Activated B cell treated with CpG ODN at 0.5 μM for 24 hours (primary cell): ENCODE measurements around the gene PTTG1IP. TPM values are rescaled to one million over a fixed set of nuclear protein-coding genes. Genes with fewer than 3 reads are reported as not detected.

ENCODE experiments used
- ATAC-seq: fragments of 200-7000 bp; cut with Tn5 transposase; one replicate; pipeline ENCODE4 v1.10.0; 2021; ENCODE audit warnings: low read depth, mild to moderate bottlenecking, moderate library complexity
- CTCF ChIA-PET: fragments of 350-600 bp; sonication (Branson Sonifier 250); formaldehyde crosslinking; loops from one replicate; lab custom pipeline; 2021; ENCODE audit warnings: antibody characterized with exemption; lab: Charles Lee
- POLR2A ChIA-PET: fragments of 350-600 bp; sonication (Branson Sonifier 250); formaldehyde crosslinking; loops from one replicate; lab custom pipeline; 2021; ENCODE audit warnings: antibody characterized with exemption; lab: Charles Lee
- DNase-seq: peaks from one replicate; pipeline ENCODE4 v3.0.0; 2022
- H3K27ac Mint-ChIP-seq: one replicate; pipeline ENCODE4 v1.8.0; 2020; ENCODE audit warnings: mixed read lengths
- H3K27me3 Mint-ChIP-seq: one replicate; pipeline ENCODE4 v1.8.0; 2021; ENCODE audit warnings: mixed read lengths
- H3K36me3 Mint-ChIP-seq: one replicate; pipeline ENCODE4 v1.8.0; 2021; ENCODE audit warnings: low read depth, mixed read lengths
- H3K4me1 Mint-ChIP-seq: one replicate; pipeline ENCODE4 v1.8.0; 2021; ENCODE audit warnings: mixed read lengths
- H3K4me3 Mint-ChIP-seq: one replicate; pipeline ENCODE4 v1.8.0; 2020; ENCODE audit warnings: mild to moderate bottlenecking, mixed read lengths
- H3K9me3 Mint-ChIP-seq: one replicate; pipeline ENCODE4 v1.8.0; 2020; ENCODE audit warnings: mixed read lengths
- CTCF ChIP-seq: fragments of 200-600 bp; IDR thresholded peaks from one replicate; pipeline ENCODE4 v1.8.0; 2022; ENCODE audit warnings: antibody characterized with exemption, mild to moderate bottlenecking
- intact Hi-C: fragments of 100-400 bp; cut with micrococcal nuclease; formaldehyde crosslinking; loops from one replicate; pipeline ENCODE4 v1.15.1; 2024
- total RNA-seq: library from RNA; stranded (reverse); gene quantifications from 2 replicates; pipeline ENCODE4 v1.2.3, GENCODE V29; 2022

The PTTG1IP gene
- total RNA-seq, 1 donor from 2014 or later, result 36.6 TPM

- intact Hi-C loops, result loop anchor here (1.0 to 10.0 kb wide), 5 partner anchors 16 to 478 kb away; partner anchors contain the start of genes ADARB1, CFAP410, POFUT2 and UBE2G2
- H3K9me3 Mint-ChIP-seq, result peaks cover under 1% of the 10 kb centered on the region
- ATAC-seq (no peak), DNase-seq (no peak)
- ChIA-PET POLR2A (interaction anchor here (0.5 to 1.5 kb wide), 18 partner anchors 9 to 923 kb away, joined by 3 to 17 read pairs (median 4); partner anchors contain the start of genes POFUT2, PTTG1IP and UBE2G2), CTCF (no interaction called here)
- H3K4me3 Mint-ChIP-seq, result peak overlapping the region; percentile 66
- H3K27ac Mint-ChIP-seq, result peak overlapping the region; percentile 53
- peaks cover 12% of the 10 kb centered on the region for H3K4me1 Mint-ChIP-seq
- H3K27me3 Mint-ChIP-seq, result no peaks in the 10 kb centered on the region
- TF ChIP-seq CTCF, result no peak
- peaks cover 15% of the 10 kb centered on the region for H3K36me3 Mint-ChIP-seq
Observed at GRCh38 chr21:44816761-44817505, 56.6 kb downstream of the PTTG1IP start.

GRCh38 chr21:44815852-44816628, 57.5 kb downstream of the PTTG1IP start:
- intact Hi-C loops, result loop anchor here (2.0 to 10.0 kb wide), 4 partner anchors 116 to 477 kb away; partner anchors contain the start of genes ADARB1, CFAP410 and POFUT2
- Mint-ChIP-seq H3K36me3 (peaks cover 20% of the 10 kb centered on the region), H3K27ac (peak overlapping the region; percentile 53), H3K4me3 (peak overlapping the region; percentile 66), H3K9me3 (no peaks in the 10 kb centered on the region), H3K4me1 (peaks cover 12% of the 10 kb centered on the region), H3K27me3 (no peaks in the 10 kb centered on the region)
- no peak for DNase-seq
- CTCF ChIA-PET, result interaction anchor here (0.8 to 1.0 kb wide), 2 partner anchors 14 to 22 kb away, joined by 3 read pairs; partner anchors contain the start of gene UBE2G2
- POLR2A ChIA-PET, result interaction anchor here (0.6 to 1.3 kb wide), 3 partner anchors 11 to 125 kb away, joined by 3 to 7 read pairs (median 5); partner anchors contain the start of gene UBE2G2
- no peak for TF ChIP-seq CTCF
- ATAC-seq, result no peak

DNA sequence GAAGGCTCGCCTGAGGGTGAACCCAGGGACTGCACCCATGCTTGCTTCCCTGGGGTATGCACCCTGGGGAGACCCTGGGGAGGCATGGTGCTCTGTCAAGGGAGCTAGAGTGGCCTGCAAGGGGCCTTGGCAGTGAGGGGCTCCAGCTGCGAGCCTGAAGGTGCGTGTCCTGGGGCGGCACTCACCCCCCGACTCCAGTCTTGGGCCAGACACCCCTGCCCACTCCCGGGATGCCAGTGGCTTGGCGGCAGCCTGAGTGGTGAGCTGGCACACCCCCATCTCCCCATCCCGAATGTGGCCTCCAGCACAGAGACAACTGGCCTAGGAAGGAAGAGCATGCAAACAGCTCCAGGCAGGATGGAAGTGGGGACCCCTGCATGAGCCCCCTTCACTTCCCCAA, 58.3 kb downstream of the PTTG1IP start:
- H3K27ac Mint-ChIP-seq, result no peak overlapping the region
- intact Hi-C loops, result loop anchor here (5.0 to 10.0 kb wide), 3 partner anchors 117 to 472 kb away; partner anchors contain the start of genes ADARB1 and POFUT2
- ATAC-seq (no peak), DNase-seq (no peak)
- peaks cover 28% of the 10 kb centered on the region for H3K36me3 Mint-ChIP-seq
- peaks cover 14% of the 10 kb centered on the region for H3K4me1 Mint-ChIP-seq
- no peak overlapping the region for H3K4me3 Mint-ChIP-seq
- no peaks in the 10 kb centered on the region for H3K27me3 Mint-ChIP-seq
- CTCF ChIA-PET, result interaction anchor here (1.0 kb wide), 1 partner anchor 14 kb away, joined by 3 read pairs; the partner anchor contains the start of gene UBE2G2
- no peak for TF ChIP-seq CTCF
- POLR2A ChIA-PET, result interaction anchor here (1.0 to 1.3 kb wide), 2 partner anchors 10 to 14 kb away, joined by 3 to 7 read pairs; partner anchors contain the start of gene UBE2G2
- no peaks in the 10 kb centered on the region for H3K9me3 Mint-ChIP-seq

GRCh38 chr21:44814498-44815023, 58.9 kb downstream of the PTTG1IP start:
- no peak for ATAC-seq
- Mint-ChIP-seq H3K27me3 (no peaks in the 10 kb centered on the region), H3K27ac (no peak overlapping the region), H3K4me3 (no peak overlapping the region), H3K36me3 (peaks cover 34% of the 10 kb centered on the region), H3K9me3 (no peaks in the 10 kb centered on the region), H3K4me1 (peaks cover 14% of the 10 kb centered on the region)
- intact Hi-C loops, result loop anchor here (5.0 to 10.0 kb wide), 3 partner anchors 118 to 473 kb away; partner anchors contain the start of genes ADARB1 and POFUT2
- ChIA-PET POLR2A (interaction anchor here (1.3 kb wide), 1 partner anchor 10 kb away, joined by 3 read pairs; no protein-coding TSS in a partner anchor), CTCF (interaction anchor here (1.0 kb wide), 1 partner anchor 13 kb away, joined by 3 read pairs; the partner anchor contains the start of gene UBE2G2)
- TF ChIP-seq CTCF, result no peak
- DNase-seq, result no peak
